KMS-11 (cell line): Measurements from ENCODE around the gene NRXN3.

Source experiments
- H2AFZ ChIP-seq: fragments of 200-600 bp; sonication (generic); 2 replicates; pipeline ENCODE4 v1.6.1; 2016; ENCODE audit warnings: antibody characterized with exemption, mixed run types, low read depth
- H3K27ac ChIP-seq: fragments of 200-600 bp; sonication (generic); 2 replicates; pipeline ENCODE4 v1.6.1; 2016; ENCODE audit warnings: mild to moderate bottlenecking, mixed run types
- H3K27me3 ChIP-seq: fragments of 200-600 bp; sonication (generic); 2 replicates; pipeline ENCODE4 v1.6.1; 2017; ENCODE audit warnings: mild to moderate bottlenecking, low read depth, mixed run types, moderate library complexity; ENCODE audit not compliant: insufficient read depth
- H3K36me3 ChIP-seq: fragments of 200-600 bp; sonication (generic); 2 replicates; pipeline ENCODE4 v1.6.1; 2017; ENCODE audit warnings: mild to moderate bottlenecking, mixed run types; ENCODE audit not compliant: insufficient read depth
- H3K4me1 ChIP-seq: fragments of 200-600 bp; sonication (generic); 2 replicates; pipeline ENCODE4 v1.6.1; 2016; ENCODE audit warnings: mild to moderate bottlenecking, low read depth, mixed run types; ENCODE audit not compliant: poor library complexity, severe bottlenecking
- H3K4me2 ChIP-seq: fragments of 200-600 bp; sonication (generic); 2 replicates; pipeline ENCODE4 v1.7.0; 2016; ENCODE audit warnings: mild to moderate bottlenecking, mixed run types
- H3K4me3 ChIP-seq: fragments of 200-600 bp; sonication (generic); IDR thresholded peaks from 2 replicates; pipeline ENCODE4 v1.6.1; 2017; ENCODE audit warnings: low read depth, low read length, mixed read lengths; ENCODE audit not compliant: insufficient read depth
- H3K79me2 ChIP-seq: fragments of 200-600 bp; sonication (generic); 2 replicates; pipeline ENCODE4 v1.6.1; 2016; ENCODE audit warnings: low read depth, mixed run types; ENCODE audit not compliant: insufficient read depth
- H3K9ac ChIP-seq: fragments of 200-600 bp; sonication (generic); 2 replicates; pipeline ENCODE4 v1.6.1; 2016; ENCODE audit warnings: mild to moderate bottlenecking, mixed run types
- H4K20me1 ChIP-seq: fragments of 200-600 bp; sonication (generic); 2 replicates; pipeline ENCODE4 v1.6.1; 2016; ENCODE audit warnings: mild to moderate bottlenecking, mixed run types; ENCODE audit not compliant: insufficient read depth
- CTCF ChIP-seq: fragments of 200-600 bp; sonication (generic); conservative IDR thresholded peaks from 2 replicates; pipeline ENCODE4 v1.6.1; 2017; ENCODE audit warnings: low read depth, mild to moderate bottlenecking, antibody characterized with exemption, low read length, moderate library complexity, mixed read lengths

NRXN3 gene

GRCh38 chr14:78178971-78179370 is 8.8 kb downstream of the NRXN3 start:
- TF ChIP-seq CTCF: no peak

GRCh38 chr14:78181270-78181669 is 11.1 kb downstream of the NRXN3 start:
- Histone ChIP-seq H3K4me2 (no peak overlapping the region), H3K27ac (no peak overlapping the region), H3K79me2 (no peaks in the 10 kb centered on the region), H3K4me1 (no peaks in the 10 kb centered on the region), H3K4me3 (no peak overlapping the region), H2AFZ (no peak overlapping the region), H3K36me3 (no peaks in the 10 kb centered on the region), H4K20me1 (no peaks in the 10 kb centered on the region), H3K27me3 (no peaks in the 10 kb centered on the region), H3K9ac (no peak overlapping the region)
- no peak for TF ChIP-seq CTCF

More at GRCh38 chr14:78178971-78179370, 8.8 kb downstream of the NRXN3 start:
- Histone ChIP-seq H3K27me3 (no peaks in the 10 kb centered on the region), H3K4me2 (no peak overlapping the region), H3K9ac (no peak overlapping the region), H3K36me3 (no peaks in the 10 kb centered on the region), H3K4me1 (no peaks in the 10 kb centered on the region), H2AFZ (no peak overlapping the region), H3K4me3 (no peak overlapping the region), H3K27ac (no peak overlapping the region), H3K79me2 (no peaks in the 10 kb centered on the region), H4K20me1 (no peaks in the 10 kb centered on the region)

- no peak for TF ChIP-seq CTCF
- H3K4me2 ChIP-seq: no peak overlapping the region
- H3K27me3 ChIP-seq: no peaks in the 10 kb centered on the region
- no peaks in the 10 kb centered on the region for H4K20me1 ChIP-seq
- H3K79me2 ChIP-seq: no peaks in the 10 kb centered on the region
- H3K9ac ChIP-seq: no peak overlapping the region
- H2AFZ ChIP-seq: no peak overlapping the region
- H3K36me3 ChIP-seq: no peaks in the 10 kb centered on the region
- no peak overlapping the region for H3K4me3 ChIP-seq
- no peaks in the 10 kb centered on the region for H3K4me1 ChIP-seq
- no peak overlapping the region for H3K27ac ChIP-seq
Measured at GRCh38 chr14:78182722-78183121, 12.5 kb downstream of the NRXN3 start.

GRCh38 chr14:78184157-78184556 is 14.0 kb downstream of the NRXN3 start:
- Histone ChIP-seq H2AFZ (no peak overlapping the region), H3K4me3 (no peak overlapping the region), H3K9ac (no peak overlapping the region), H3K79me2 (no peaks in the 10 kb centered on the region), H3K4me1 (no peaks in the 10 kb centered on the region), H3K27me3 (no peaks in the 10 kb centered on the region), H3K27ac (no peak overlapping the region), H3K4me2 (no peak overlapping the region), H3K36me3 (no peaks in the 10 kb centered on the region), H4K20me1 (no peaks in the 10 kb centered on the region)
- no peak for TF ChIP-seq CTCF
